Body of pancreas (tissue), 4 donors: ENCODE measurements around the gene TMEM89.

Experiments used
- POLR2A ChIP-seq, 3 donors: fragments of 450-650 bp; IDR thresholded peaks; one replicate each; pipeline ENCODE4 v1.6.1; 2016; ENCODE audit warnings: antibody characterized with exemption in 3 of 3, mild to moderate bottlenecking in 2 of 3
- TF ChIP-seq, protein P1 (sequence below), 7 experiments: fragments of 450-650 bp in 4 of 7; fragments of 200-600 bp in 3 of 7; sonication (generic) in 3 of 7; IDR thresholded peaks; one replicate each; pipeline ENCODE4 v1.5.1; 2016 to 2019; ENCODE audit warnings: antibody characterized with exemption in 7 of 7

DNA sequence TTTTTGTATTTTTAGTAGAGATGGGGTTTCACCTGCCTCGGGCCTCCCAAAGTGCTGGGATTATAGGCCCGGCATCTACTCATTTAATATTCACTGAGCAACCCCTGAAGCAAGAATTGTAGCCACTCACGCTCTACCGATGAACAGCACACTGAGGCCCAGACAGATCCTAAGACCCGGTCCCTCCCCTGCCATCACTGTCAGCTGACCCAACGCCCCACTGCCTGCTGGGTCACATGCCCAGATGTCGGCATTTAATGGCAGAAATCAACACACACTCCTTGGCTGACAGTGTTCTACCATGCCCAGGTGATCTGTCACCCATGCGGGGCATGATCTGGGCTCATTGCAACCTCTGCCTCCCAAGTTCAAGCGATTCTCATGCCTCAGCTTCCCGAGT, 3.2 kb upstream of the TMEM89 start:
- TF ChIP-seq, protein P1, sequence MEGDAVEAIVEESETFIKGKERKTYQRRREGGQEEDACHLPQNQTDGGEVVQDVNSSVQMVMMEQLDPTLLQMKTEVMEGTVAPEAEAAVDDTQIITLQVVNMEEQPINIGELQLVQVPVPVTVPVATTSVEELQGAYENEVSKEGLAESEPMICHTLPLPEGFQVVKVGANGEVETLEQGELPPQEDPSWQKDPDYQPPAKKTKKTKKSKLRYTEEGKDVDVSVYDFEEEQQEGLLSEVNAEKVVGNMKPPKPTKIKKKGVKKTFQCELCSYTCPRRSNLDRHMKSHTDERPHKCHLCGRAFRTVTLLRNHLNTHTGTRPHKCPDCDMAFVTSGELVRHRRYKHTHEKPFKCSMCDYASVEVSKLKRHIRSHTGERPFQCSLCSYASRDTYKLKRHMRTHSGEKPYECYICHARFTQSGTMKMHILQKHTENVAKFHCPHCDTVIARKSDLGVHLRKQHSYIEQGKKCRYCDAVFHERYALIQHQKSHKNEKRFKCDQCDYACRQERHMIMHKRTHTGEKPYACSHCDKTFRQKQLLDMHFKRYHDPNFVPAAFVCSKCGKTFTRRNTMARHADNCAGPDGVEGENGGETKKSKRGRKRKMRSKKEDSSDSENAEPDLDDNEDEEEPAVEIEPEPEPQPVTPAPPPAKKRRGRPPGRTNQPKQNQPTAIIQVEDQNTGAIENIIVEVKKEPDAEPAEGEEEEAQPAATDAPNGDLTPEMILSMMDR (IDR thresholded peaks at IDR 0.05): no peak
- TF ChIP-seq POLR2A (IDR thresholded peaks at IDR 0.05): no peak
